ENCODE data around the gene AP1B1. TPM values are rescaled to one million over a fixed set of nuclear protein-coding genes. Genes with fewer than 3 reads are reported as not detected.
A peak's percentile ranks its signal among the peaks of the same experiment; 100 is the strongest.
"Not testable (repeated sequence)": the region's sequence is repeated elsewhere in the genome, so short reads cannot be mapped to it uniquely, and the experiment has no call there.

The AP1B1 gene
- total RNA-seq (2014; rRNA removed; shearing (Covaris generic)), result 22.6 TPM in 2 replicates

DNA sequence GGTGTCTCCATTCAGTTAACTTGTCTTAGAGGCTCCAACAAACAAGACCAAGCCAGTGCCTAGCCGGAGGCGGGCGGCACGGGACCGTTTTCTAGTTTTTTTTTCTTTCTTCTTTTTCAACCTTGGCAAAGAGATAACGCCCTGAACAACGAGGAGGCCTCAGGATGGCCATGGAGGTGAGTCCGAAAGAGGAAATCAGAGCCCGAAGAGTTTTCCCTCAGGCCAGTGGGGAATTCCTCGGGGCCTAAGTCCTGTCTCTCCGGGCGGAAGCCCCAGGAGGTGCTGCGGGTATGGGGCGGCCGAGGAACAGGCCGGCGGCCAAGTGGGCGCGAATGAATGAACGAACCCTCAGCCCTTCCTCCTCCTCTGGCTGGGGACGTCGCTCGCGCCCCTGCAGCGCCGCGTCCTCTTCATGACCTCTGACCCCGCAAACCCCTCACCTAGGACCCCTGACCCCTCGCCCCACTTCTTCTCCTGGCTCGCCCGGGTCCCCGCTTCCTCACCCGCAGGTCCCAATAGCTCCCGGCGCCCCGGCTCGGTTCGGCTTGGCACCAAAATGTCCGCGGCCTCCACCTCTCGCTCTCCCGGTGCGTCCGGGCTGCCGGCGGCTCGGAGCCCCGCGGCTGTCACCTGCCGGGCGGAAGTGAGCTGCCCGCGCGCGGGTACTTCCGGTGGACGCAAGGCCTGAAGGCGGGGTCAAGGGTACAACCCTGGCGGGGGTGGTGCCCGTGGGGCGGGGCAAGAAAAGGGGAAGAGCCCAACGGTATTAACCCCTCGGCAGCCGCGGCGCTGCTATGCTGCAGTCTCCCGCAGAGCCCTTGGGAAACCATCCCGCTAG lies at the start of gene AP1B1:
Gene AP1B1 (minus strand): TSS at position 650 of the 838 bp plus-strand sequence. CDS start 21,327 bp downstream, outside the sequence.
- DNase-seq (ENCODE audit: low spot score), result peak; percentile 79

- DNase-seq (ENCODE audit: low spot score), result no peak
These were observed 47.1 kb upstream of the AP1B1 start for GRCh38 chr22:29435236-29436136.

DNA sequence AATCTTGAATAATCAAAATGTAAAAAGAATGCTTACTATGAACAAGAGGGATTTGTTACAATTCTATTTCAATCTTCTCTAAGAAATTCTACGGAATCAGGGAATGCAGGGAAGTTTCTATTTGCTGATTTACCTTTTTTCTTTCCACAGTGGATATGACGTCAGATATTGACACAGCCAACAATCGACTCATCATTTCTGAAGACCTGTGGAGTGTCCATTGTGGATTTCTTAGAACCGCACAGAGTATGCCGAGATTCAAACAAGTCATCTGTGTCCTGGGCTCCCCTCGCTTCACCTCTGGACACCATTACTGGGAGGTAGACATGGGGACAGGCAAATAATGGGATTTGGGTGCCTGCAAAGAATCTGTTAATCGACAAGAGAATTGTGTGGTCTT lies 45.9 kb upstream of the AP1B1 start:
- DNase-seq (ENCODE audit: low spot score), result no peak

DNA sequence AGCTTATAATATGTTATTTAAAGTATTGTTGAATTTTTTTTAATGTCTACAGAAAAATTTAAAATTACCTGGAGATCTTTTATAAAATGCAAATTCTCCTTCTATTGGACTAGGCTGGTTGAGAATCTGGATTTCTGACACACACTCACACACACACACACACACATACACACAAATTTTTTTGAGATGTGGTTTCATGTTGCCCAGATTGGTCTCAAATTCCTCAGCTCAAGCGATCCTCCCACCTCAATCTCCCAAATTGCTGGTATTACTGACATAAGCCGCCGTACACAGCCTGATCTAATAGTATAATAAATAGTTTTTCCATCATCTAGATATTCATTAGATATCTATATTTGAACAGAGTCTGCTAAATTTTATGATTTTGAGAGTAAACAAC lies 45.5 kb upstream of the AP1B1 start:
- no peak for DNase-seq (ENCODE audit: low spot score)

- no peak for DNase-seq (ENCODE audit: low spot score)
These were observed 43.6 kb upstream of the AP1B1 start for GRCh38 chr22:29431986-29432385.

- DNase-seq (ENCODE audit: low spot score), result no peak
These were observed 38.9 kb upstream of the AP1B1 start for GRCh38 chr22:29427176-29427760.

DNA sequence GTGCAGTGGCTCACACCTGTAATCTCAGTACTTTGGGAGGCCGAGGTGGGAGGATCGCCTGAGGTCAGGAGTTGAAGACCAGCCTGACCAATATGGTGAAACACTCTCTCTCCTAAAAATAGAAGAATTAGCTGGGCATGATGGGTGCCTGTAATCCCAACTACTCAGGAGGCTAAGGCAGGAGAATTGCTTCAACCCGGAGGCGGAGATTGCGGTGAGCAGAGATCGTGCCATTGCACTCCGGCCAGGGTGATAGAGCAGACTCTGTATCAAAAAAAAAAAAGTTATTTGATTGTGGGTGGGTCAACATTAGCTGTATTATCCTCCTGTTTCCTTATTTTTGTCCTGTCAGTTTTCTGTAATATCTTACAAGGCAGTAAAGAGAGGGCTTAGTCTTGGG lies 38.1 kb upstream of the AP1B1 start:
- no peak for DNase-seq (ENCODE audit: low spot score)

GRCh38 chr22:29418704-29419103 lies 30.3 kb upstream of the AP1B1 start:
- not testable (repeated sequence) for DNase-seq (ENCODE audit: low spot score)

DNA sequence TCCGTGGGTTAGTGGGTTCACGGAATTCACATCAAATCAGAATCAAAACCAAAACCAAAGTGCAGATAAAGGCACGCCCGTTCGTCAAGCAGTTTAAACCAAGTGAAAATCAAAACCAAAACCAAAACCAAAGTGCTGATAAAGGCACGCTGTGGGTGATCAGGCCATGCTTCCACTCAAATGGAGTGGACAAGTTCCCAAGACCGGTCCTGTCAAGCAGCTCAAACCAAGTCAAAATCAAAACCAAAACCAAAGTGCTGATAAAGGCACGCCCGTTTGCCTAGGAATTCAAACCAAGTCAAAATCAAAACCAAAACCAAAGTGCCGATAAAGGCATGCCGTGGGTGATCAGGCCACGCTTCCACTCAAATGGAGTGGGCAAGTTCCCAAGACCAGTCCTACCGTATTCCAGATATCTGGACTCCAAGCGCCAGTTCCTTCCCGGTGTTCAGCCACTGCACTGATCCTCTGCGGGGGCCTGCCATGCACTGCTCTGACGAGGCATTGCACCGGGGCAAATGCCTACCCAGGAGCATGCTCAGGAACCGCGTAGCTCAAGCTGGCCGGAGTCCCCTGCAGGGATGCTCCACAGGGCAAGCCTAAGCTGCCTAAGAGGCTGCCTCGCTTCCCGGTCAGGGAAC lies 26.7 kb upstream of the AP1B1 start:
- peak; percentile 54 for DNase-seq (ENCODE audit: low spot score)

DNA sequence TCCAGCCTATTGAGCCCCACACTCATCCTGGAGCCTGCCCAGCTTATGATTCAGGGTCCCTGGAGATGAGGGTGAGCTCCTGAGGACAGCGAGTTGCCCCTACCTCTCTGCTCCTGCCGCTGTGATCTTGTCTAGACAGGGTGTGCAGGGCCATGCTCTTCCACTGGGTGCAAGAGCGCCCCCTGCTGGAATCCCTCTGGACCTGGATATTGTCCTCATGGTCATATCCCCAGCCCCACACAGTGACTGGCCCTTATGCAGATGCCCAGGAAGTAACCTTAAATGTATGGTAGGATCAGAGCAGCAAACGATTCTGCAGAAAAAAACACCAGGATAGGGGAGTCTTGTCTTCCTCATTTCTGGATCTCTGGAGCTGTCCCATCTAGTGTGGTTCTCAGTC lies 24.4 kb upstream of the AP1B1 start:
- DNase-seq (ENCODE audit: low spot score), result not testable (repeated sequence)

DNA sequence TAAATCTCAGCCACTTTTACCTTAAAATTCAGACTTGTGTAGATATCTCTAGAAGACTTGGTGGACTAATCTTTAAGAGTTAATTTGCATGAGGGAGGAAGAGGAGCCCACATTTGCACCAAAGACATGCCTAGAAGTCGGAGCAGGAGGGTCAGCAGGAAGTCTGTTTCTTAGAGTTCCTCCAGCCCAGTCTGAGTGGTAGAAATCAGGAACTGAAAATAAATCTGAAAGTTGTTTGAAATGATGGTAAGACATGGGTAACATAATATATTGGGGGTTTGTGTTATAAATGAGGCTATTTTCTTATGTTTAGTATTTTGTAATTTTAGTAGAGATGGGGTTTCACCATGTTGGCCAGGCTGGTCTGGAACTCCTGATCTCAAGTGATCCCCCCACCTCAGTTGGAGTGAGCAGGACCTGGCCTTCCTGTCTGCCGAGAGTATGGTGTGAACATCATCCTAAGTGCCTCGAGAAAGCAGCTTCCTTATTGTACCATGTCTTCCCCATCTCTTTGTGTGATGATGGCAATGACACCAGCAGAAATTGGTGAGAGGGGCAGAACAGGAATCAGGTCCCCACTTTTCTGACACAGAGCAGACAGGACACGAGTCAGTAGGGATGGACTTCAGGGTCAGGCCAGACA lies 23.3 kb upstream of the AP1B1 start:
- not testable (repeated sequence) for DNase-seq (ENCODE audit: low spot score)

DNA sequence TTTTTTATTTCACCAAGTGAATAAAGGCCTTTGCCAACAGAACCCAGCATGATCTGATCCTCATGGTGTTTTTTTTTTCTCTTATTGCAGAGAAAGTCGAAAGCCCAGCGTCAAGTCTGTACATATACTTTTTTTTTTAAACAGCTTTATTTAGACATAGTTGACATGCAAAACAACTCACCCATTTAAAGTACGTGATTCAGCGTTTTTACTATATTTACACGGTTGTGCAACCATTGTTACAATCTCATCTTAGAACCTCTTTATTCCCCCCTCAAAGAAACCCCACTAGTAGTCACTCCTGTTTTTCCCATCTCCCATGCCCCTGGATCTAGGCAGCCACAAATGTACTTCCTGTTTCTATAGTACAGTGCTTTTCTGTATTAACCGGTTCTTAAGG lies 20.6 kb upstream of the AP1B1 start:
- no peak for DNase-seq (ENCODE audit: low spot score)

- DNase-seq (ENCODE audit: low spot score), result not testable (repeated sequence)
These were observed 13.2 kb upstream of the AP1B1 start for GRCh38 chr22:29401538-29401937.

- no peak for DNase-seq (ENCODE audit: low spot score)
These were observed 12.2 kb upstream of the AP1B1 start for GRCh38 chr22:29400576-29400975.

GRCh38 chr22:29397791-29398190 lies 9.4 kb upstream of the AP1B1 start:
- DNase-seq (ENCODE audit: low spot score), result no peak

DNA sequence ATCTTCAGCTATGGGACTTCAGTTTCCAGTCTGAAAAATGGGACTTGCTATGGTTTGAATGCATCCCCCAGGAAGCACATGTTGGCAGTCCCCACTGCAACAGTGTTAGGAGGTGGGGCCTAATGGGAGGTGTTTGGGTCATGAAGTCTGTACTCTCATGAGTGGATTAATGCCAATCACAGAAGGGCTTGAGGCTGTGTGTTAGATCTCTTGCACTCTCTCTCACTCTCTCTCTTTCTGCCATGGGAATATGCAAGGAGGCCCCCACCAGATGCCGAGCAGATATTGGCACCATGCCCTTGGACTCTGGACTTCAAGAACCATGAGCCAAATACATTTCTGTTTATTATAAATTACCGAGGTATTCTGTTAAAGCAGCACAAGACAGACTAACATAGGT lies 7.8 kb upstream of the AP1B1 start:
- DNase-seq (ENCODE audit: low spot score), result no peak

DNA sequence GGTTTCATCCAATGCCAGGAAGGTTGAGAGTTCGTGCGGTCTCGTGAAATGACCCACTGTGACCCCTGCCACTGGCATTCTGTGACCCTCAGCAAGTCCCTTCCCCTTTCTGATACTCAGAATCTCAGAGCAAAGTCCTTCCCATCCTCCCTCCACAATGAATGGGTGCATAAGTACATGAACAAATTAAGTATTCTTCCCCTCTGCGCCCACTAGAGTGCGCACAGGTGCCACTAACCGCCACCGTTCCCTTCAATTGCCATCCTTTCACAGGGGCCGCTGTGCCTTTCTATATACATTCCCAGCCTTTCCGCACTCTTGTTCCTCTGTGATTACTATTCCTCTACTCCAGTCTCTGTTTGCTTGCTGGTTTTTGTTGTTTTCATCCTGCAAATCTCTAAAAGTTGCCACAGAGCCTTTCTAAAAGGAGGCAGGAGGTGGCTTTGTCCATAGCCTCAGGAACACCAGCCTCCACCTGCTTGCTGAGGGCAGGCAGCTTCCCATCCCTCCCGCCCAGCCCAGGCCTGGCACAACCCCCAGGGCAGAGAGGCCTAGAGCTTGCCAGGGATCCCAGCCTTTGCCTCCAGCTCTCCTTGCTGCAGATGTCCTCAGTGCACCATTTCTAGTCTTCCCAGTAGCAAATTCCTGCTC lies 6.7 kb upstream of the AP1B1 start:
- peak; percentile 59 for DNase-seq (ENCODE audit: low spot score)

DNA sequence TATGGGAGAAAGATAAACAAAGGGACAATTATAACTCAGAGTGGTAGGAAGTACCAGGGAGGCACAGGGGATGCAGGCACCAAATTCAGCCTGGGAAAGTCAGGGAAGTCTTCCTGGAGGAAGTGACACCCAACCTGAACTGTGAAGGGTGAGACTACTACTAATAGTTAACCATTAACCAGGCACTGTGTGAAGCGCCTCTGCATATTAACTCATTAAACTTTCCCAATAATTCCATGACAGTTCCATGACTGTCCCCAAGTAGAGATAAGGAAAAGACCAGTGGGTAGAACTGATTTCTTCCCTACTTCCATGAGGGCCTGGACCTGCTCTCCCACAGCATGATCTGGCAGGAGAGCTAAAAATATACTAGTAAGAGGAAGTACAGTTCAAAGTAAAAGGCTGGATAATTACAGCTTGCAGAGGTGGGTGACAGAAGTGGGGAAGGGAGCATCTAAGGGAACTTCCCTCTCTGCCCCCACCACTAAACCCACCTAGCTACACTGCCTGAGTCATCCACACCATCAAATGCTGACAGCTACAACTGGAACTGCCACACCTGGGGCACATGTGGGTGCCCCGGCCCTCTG lies 4.7 kb upstream of the AP1B1 start:
- DNase-seq (ENCODE audit: low spot score), result no peak

- no peak for DNase-seq (ENCODE audit: low spot score)
These were observed 3.2 kb upstream of the AP1B1 start for GRCh38 chr22:29391546-29391945.

DNA sequence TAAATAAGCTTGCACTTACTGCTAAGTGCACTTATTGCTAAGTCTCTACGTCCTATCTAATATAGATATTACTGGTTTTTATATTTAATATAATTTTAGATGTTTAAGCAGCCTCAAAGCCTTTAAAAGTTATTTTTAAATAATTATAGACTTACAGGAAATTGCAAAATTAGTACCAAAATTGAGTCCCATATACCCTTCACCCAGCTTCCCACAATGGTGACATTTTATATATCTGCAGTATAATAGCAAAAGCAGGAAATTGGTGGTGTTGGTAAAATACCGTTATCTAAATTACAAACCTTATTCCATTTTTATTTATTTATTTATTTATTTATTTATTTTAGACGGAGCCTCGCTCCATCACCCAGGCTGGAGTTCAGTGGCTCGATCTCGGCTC lies 1.9 kb upstream of the AP1B1 start:
- no peak for DNase-seq (ENCODE audit: low spot score)

- no peak for DNase-seq (ENCODE audit: low spot score)
These were observed 355 bp upstream of the AP1B1 start for GRCh38 chr22:29388759-29389090.

Data from H4 (cell line).